Fibroblast of skin of abdomen (primary cell): ENCODE results near the gene LCP1.
"Not testable (repeated sequence)": the region's sequence is repeated elsewhere in the genome, so short reads cannot be mapped to it uniquely, and the experiment has no call there.

Experiments
- DNase-seq: peaks from one replicate; pipeline ENCODE4 v3.0.0-alpha.2; 2013

The LCP1 gene

GRCh38 chr13:46181377-46181839 lies 569 bp downstream of the LCP1 start:
- DNase-seq, result no peak

DNA sequence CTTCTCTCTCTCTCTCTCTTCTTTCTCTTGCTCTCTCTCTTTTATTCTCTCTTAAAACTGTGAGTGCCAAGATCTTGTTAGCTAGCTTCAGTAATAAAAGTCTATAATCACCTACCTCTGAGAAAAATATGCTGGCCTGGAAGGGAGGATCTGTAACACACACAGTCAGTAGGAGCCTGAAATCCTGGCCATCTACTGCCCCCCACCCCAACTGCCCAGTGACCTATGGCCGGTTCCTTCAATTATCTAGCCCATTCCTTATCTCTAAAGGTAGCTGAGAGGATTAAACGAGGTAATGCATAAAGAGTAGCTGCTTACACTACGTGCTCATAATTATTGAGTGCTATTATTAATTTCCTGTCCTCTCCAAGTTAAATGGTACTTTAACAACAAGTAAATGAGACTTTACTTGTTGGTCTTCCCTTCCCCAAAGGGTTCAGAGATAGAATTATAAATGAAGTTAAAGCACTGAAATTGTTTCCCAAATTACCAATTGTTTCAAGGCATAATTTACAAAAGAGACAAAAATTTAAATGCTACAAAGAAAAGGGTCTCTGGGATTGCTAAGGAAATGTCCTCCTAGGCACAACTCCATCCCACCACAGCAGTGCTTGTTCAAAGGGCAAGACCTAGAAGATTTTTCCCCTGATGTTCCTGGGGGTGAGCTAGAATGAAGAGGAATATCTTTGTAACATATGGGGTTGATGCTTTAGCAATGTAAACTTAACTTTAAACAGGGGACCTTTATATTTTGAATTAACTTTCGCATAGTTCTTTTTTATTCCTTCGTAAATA lies 1.8 kb downstream of the LCP1 start:
- no peak for DNase-seq

DNA sequence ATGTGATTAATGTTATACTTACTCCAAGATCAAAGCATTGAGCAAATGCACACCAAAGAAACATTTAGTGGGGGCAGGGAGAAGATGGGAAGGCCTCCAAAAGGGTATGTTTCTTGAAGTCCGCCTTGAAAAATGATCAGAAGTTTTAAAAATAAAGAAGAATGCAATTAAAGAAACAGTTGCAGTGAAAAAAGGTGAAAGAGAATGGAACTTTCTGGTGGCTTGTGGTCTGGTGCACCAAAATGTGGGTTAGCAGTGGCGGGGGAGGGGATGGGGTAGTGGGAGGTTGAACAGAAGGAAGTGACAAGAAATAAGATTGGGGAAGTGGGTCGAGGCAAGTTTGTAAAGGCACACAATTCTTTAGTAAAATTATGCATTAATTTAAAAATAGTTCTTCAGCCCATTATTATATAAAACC lies 2.5 kb downstream of the LCP1 start:
- no peak for DNase-seq

GRCh38 chr13:46178821-46179220 lies 3.2 kb downstream of the LCP1 start:
- no peak for DNase-seq

- no peak for DNase-seq
Measured at GRCh38 chr13:46178143-46178542, 3.8 kb downstream of the LCP1 start.

DNA sequence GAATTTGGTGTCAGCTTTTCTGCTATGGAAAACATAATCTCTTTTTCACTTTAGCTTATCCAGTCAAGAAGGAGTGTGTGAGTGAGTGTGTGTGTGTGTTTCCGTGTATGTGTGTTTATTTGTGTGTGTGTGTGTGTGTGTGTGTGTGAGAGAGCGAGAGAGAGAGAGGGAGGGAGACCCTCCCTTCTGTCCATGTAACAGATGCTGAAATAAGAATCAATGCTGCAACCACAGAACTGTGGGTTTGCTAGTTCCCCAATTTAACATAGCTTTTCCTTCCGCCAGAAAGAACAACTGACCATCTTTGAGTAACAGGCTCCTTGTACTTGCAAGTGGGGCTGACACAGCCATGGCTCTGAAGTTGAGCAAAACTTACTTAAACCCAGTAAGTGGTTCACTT lies 5.2 kb downstream of the LCP1 start:
- DNase-seq, result no peak

DNA sequence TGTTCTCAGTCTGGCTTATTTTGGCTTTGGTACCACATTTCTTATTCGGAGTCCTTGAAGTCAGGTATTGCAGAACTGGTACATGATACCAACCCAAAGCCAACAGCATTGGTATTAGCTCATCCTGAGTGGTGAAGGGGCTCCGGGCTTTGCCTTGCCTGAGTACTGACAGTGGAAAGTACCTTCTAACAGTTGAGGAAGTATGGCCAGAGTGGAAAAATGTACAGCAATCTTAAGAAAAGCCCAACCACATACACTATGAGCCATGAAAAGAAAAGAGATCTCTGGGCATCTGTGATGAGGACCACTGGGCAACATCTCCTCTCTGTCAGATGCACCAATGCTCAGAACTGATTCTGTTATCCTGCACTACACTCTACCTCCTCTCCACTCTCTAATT lies 8.3 kb downstream of the LCP1 start:
- DNase-seq, result no peak

GRCh38 chr13:46172531-46172991 lies 9.4 kb downstream of the LCP1 start:
- no peak for DNase-seq

DNA sequence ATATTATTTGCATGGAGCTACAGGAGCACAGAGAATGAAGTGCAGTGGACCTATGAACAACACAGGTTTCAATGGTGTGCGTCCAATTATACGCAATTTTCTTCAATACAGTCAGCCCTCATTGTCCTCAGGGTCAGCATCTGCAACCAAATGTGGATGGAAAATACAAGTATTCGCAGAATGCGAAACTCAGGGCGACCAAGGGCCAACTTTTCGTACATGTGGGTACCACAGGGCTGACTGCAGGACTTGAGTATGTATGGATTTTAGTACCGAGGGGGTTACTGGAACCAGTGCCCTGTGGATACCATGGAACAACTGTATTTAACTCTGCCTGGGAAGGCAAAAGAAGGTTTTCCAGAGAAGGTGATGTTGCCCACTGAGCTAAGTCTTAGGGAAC lies 10.2 kb downstream of the LCP1 start:
- no peak for DNase-seq

DNA sequence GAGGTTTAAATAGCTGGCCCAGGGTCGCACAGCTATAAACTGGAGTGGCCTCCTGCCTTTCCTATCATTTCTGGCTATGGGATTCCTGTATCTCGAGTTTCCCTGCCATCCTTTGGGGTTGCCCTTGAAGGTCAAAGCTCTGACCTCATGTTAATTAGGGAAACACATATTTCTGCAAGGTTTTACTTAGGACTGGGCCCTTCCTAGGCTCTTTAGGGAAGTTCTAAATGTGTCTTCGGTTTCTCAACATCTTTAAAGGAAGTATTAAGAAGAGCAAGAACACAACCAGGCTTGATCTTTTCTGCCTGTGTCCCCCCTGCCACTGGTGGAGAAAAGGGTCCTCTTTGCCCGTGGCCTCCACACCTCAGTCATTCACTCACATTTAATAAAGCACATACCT lies 10.8 kb downstream of the LCP1 start:
- no peak for DNase-seq

GRCh38 chr13:46170687-46171086 lies 11.3 kb downstream of the LCP1 start:
- DNase-seq, result peak; percentile 12

GRCh38 chr13:46170268-46170667 lies 11.7 kb downstream of the LCP1 start:
- no peak for DNase-seq

GRCh38 chr13:46169758-46170157 lies 12.2 kb downstream of the LCP1 start:
- no peak for DNase-seq

- DNase-seq, result no peak
Measured at GRCh38 chr13:46168783-46169182, 13.2 kb downstream of the LCP1 start.

DNA sequence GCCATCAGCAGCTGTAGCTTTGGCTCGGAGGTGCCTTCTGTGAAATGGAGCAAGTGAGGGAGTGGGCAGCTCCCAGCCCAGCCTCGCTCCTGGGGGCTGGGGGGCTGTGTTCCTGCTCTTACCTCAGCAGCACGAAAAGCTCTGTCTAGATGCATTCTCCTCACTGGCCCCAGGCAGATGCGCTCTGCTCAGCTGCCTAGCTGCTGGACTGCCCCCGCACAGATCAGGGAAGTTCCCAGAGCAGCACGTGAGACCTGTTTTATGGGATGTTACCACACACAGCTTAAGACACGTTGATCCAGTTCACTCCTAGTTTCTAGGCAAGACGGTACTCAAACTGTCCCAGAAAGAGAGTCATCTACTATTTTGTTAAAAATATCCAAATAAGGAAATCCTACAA lies 13.6 kb downstream of the LCP1 start:
- DNase-seq, result peak; percentile 23

DNA sequence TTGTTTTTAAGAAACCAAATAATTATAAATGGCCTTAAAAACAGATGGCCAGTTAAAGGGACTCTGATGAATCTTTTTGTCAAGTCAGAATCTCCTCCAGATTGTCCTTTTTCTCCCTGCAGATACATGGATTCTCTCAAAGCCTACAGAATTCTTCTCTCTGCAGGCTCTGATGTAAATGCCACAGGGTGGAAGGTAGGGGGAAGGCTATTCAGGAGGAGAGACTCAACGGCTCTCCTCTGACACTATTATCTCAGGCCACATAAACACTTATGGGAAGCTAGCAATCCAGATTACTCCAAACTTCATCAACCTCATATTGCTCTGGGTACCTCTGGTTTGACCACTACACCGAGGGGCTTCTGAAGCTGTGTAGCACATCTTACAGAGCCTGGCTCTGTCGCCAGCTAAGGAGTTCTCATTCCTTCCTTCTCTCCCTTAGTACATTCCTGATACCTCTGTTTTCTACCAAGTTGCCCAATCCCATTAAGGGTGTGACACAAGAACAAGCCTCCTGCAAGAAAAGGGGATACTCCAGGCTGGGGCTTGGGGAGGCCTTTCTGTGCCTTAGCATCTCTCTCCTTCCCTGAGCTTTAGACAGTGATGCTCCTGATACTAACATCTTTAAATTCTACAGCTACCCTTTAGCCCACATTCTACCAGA lies 14.9 kb downstream of the LCP1 start:
- DNase-seq, result no peak

GRCh38 chr13:46166224-46166584 lies 15.8 kb downstream of the LCP1 start:
- DNase-seq, result no peak

DNA sequence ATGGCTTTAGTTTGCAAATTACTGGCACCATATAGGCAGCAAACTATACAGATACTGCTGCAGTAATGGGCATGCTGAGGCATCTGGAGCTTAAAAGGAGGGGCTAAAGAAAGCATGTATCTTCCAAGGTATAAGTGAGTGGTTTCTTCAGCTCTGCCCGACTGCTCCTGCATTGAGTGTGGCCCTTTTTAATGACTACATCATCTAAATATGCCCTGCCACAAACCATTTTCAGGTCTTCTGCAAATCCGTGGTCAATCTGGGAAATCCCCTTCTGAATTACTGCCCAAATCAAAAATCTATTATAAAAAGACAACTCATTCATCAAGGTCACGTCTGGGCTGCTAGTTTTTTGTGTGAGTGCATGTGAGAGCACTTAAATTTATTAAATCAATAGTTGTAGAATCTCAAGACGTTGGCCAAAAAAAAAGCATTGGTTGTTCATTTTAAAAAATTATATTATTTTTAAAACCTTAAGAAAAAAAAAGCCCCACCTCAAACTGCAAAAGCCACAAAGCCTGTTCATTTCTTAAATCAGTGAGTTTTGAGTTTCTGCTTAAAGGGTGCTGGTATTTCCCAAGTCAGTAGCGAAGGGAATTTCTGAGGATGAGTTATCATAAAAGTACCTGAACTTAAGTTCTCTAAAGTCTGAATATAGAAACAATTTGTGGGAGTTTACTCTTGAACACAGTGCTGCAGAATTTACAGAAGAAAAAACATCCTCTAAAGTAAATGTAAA lies 16.3 kb downstream of the LCP1 start:
- DNase-seq, result peak; percentile 68

DNA sequence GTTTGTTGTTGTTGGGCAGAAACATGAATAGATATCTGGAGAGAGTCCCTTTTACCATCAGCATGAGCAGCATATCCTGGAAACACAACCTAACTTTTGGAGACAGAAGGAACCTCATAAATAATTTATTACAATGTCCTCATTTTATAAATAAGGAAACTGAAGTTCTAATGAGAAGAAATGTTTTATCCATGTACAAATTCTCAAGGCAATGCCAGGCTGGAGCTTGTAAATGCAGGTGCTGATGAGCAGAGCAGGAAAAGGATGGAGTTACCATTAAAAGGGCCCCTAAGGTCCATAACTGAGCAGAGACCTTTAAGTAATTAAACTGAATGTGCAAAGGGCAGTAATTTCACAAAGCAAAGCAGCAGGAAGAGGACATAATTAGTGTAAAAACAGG lies 17.3 kb downstream of the LCP1 start:
- DNase-seq, result no peak

- not testable (repeated sequence) for DNase-seq
Measured at GRCh38 chr13:46162741-46163140, 19.2 kb downstream of the LCP1 start.

DNA sequence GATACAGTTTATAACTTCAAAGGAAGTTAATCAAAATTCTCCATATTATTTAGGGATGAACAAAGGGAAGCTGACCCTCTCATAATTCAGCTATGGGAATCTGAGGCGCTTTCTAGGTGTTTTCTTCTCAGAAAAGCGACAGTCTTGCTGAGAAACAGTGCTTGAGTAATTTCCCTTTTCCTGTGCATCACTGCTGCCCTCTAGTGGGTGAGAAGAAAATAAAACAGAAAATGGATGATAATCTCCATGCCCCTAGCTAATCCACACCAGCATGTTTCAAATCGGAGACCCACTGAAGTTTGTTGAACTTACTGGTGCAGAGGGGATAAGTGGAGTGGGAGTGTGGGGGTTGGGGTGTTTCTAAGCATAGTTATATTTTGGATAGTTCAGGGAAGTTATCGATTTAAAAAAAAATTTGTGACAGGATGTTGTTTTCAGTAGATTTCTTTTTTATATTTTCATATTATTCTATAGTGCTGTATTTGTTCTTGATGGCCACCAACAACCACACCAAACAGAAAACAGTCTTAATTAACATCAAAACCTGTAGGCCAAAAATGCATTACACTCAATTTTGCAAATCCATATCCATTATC lies 21.4 kb downstream of the LCP1 start:
- DNase-seq, result peak; percentile 60

GRCh38 chr13:46160065-46160464 lies 21.9 kb downstream of the LCP1 start:
- no peak for DNase-seq

GRCh38 chr13:46158983-46159382 lies 23.0 kb downstream of the LCP1 start:
- DNase-seq, result no peak
